ENCODE data around the gene CLMN.
"Not testable (repeated sequence)": the region's sequence is repeated elsewhere in the genome, so short reads cannot be mapped to it uniquely, and the experiment has no call there.

CLMN gene

GRCh38 chr14:95189367-95190132, 130.2 kb downstream of the CLMN start:
- DNase-seq = no peak

GRCh38 chr14:95188380-95188779, 131.3 kb downstream of the CLMN start:
- no peak for DNase-seq

- DNase-seq = no peak
These were observed 133.8 kb downstream of the CLMN start for GRCh38 chr14:95185767-95186392.

- no peak for DNase-seq
These were observed 134.5 kb downstream of the CLMN start for GRCh38 chr14:95185033-95185766.

GRCh38 chr14:95184413-95184790, 135.3 kb downstream of the CLMN start:
- no peak for DNase-seq

- DNase-seq = no peak
These were observed 135.9 kb downstream of the CLMN start for GRCh38 chr14:95183532-95184412.

- DNase-seq = no peak
These were observed 136.6 kb downstream of the CLMN start for GRCh38 chr14:95183082-95183481.

- no peak for DNase-seq
These were observed 137.3 kb downstream of the CLMN start for GRCh38 chr14:95182379-95182778.

- DNase-seq = no peak
These were observed 138.6 kb downstream of the CLMN start for GRCh38 chr14:95180966-95181741.

- DNase-seq = not testable (repeated sequence)
These were observed 144.0 kb downstream of the CLMN start for GRCh38 chr14:95175670-95176069.

- no peak for DNase-seq
These were observed 145.4 kb downstream of the CLMN start for GRCh38 chr14:95174184-95174792.

- no peak for DNase-seq
These were observed 146.2 kb downstream of the CLMN start for GRCh38 chr14:95173518-95173917.

GRCh38 chr14:95167177-95167576, 152.5 kb downstream of the CLMN start:
- no peak for DNase-seq

GRCh38 chr14:95165517-95165916, 154.2 kb downstream of the CLMN start:
- no peak for DNase-seq

- no peak for DNase-seq
These were observed 155.2 kb downstream of the CLMN start for GRCh38 chr14:95164506-95164905.

GRCh38 chr14:95163666-95164065, 156.0 kb downstream of the CLMN start:
- no peak for DNase-seq

- DNase-seq = no peak
These were observed 156.6 kb downstream of the CLMN start for GRCh38 chr14:95163132-95163531.

- DNase-seq = no peak
These were observed 157.1 kb downstream of the CLMN start for GRCh38 chr14:95162641-95163040.

GRCh38 chr14:95157327-95158189, 162.2 kb downstream of the CLMN start, which contains the start of gene DICER1:
DICER1 (minus strand) TSS chr14:95157529; CDS start chr14:95133458, 24,071 bp downstream.
- DNase-seq = peak; percentile 99

GRCh38 chr14:95157048-95157326, 162.7 kb downstream of the CLMN start:
- no peak for DNase-seq

Measured in eye (tissue), 1 donor.